Measurements from ENCODE around the gene EPHX1. TPM values are rescaled to one million over a fixed set of nuclear protein-coding genes. Genes with fewer than 3 reads are reported as not detected.

The EPHX1 gene
- total RNA-seq, 4 donors from 2014 or later = 56.9 to 114 (median 90.6) TPM

GRCh38 chr1:225873281-225873850, 63.4 kb downstream of the EPHX1 start:
- H3K9me3 ChIP-seq = no peaks in the 10 kb centered on the region
- H3K36me3 ChIP-seq = peaks cover 0 to 47% (median 18%) of the 10 kb centered on the region in 4 donors
- H3K4me3 ChIP-seq = no peak overlapping the region
- in situ Hi-C loops (cut with MboI; ENCODE audit: low pct_ligation_motif_present in 1 of 4, low pct_unique_long_range_greater_than_20kb in 1 of 4, low sequenced_read_pairs in 3 of 4) (no loop called here), intact Hi-C loops (cut with DNase I; ENCODE audit: low total_unique reads) (no loop called here)
- H3K27me3 ChIP-seq = no peaks in the 10 kb centered on the region
- H3K4me1 ChIP-seq = peaks cover 13 to 36% (median 31%) of the 10 kb centered on the region in 4 donors
- WGBS, 2 donors (ENCODE audit: low coverage in 1 of 2) = 92% methylated on average over 10 of the region's 10 CpGs; no CpG with 5 or more reads in 1 of the 2 donors
- no peak for DNase-seq
- peak overlapping the region in 1 of 4 donors; percentile 19 for H3K27ac ChIP-seq
- TF ChIP-seq POLR2A (IDR thresholded peaks at IDR 0.05) (no peak), EP300 (IDR thresholded peaks at IDR 0.05; ENCODE audit: low read depth) (no peak)
- TF ChIP-seq, protein P1, sequence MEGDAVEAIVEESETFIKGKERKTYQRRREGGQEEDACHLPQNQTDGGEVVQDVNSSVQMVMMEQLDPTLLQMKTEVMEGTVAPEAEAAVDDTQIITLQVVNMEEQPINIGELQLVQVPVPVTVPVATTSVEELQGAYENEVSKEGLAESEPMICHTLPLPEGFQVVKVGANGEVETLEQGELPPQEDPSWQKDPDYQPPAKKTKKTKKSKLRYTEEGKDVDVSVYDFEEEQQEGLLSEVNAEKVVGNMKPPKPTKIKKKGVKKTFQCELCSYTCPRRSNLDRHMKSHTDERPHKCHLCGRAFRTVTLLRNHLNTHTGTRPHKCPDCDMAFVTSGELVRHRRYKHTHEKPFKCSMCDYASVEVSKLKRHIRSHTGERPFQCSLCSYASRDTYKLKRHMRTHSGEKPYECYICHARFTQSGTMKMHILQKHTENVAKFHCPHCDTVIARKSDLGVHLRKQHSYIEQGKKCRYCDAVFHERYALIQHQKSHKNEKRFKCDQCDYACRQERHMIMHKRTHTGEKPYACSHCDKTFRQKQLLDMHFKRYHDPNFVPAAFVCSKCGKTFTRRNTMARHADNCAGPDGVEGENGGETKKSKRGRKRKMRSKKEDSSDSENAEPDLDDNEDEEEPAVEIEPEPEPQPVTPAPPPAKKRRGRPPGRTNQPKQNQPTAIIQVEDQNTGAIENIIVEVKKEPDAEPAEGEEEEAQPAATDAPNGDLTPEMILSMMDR (IDR thresholded peaks at IDR 0.05) = no peak

DNA sequence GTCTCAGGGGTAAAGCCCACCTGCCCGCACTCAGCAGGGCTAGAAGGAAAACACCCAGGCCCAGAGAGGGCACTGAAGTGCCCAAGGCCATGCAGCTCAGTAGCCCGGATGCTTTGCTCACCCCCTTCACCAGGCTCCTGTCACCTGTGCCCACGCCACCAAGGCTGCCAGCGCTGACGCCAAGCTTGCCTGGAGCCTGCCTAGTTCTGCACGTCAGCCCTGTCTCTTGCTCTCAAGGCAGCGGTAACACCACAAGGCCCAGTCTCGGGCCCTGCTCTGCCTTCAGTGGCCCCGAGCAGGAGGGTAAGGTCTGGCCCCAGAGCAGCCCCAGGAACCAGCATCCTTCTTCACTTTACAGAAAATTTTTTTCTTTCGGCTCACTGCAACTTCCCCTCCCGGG, 64.5 kb downstream of the EPHX1 start:
- DNase-seq = no peak
- peaks cover 24 to 47% (median 42%) of the 10 kb centered on the region in 4 donors for H3K4me1 ChIP-seq
- intact Hi-C loops (cut with DNase I; ENCODE audit: low total_unique reads) (no loop called here), in situ Hi-C loops (cut with MboI; ENCODE audit: low pct_ligation_motif_present in 1 of 4, low pct_unique_long_range_greater_than_20kb in 1 of 4, low sequenced_read_pairs in 3 of 4) (no loop called here)
- H3K9me3 ChIP-seq = no peaks in the 10 kb centered on the region
- TF ChIP-seq POLR2AphosphoS5 (IDR thresholded peaks at IDR 0.05) = no peak
- no peak for TF ChIP-seq POLR2A (IDR thresholded peaks at IDR 0.05)
- TF ChIP-seq, protein P1 (IDR thresholded peaks at IDR 0.05) = no peak
- no peak for TF ChIP-seq EP300 (IDR thresholded peaks at IDR 0.05; ENCODE audit: low read depth)
- H3K36me3 ChIP-seq = peaks cover 0 to 37% (median 18%) of the 10 kb centered on the region in 4 donors
- H3K27ac ChIP-seq = peak overlapping the region in 3 of 4 donors; percentile 93 to 98 (median 98)
- H3K4me3 ChIP-seq = no peak overlapping the region
- no peaks in the 10 kb centered on the region for H3K27me3 ChIP-seq
- 91% methylated on average over 11 of the region's 11 CpGs; no CpG with 5 or more reads in 1 of the 2 donors for WGBS, 2 donors (ENCODE audit: low coverage in 1 of 2)

DNA sequence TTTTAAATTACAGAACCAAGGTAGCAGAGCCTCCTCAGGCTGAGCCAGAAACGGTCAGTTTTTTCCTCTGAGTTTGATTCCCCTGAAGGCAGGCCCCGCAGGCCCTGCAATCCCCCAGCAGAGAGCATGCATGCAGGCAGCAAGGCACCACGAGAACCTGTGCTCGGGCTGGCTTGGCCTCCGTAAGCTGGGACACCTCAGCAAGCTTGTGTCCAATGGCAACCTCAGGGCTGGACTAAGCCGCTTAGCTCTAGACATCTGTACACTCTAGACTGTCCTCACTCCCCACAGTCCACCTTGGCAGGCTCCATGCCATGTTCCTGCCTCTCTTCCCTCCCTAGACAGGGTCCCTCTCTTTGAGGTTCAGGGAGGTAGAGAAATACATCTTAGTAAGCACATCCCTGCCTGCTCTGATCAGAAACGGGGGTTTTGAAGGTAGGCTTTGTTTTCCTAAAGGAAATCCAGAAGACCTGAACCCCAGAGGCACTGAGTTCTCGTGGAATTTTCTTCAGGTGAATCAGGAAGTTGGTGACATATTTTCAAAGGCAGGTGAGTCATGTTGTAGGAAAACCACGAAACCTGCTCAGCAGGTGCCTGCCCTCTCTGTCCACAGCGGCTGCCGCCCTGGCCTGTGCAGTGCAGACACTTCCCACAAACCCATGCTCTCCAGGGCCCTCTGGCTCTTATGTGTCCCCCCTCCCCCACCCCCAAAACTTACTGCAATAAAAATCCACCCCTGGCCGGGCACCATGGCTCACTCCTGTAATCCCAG, 65.3 kb downstream of the EPHX1 start:
- Histone ChIP-seq H3K9me3 (no peaks in the 10 kb centered on the region), H3K36me3 (peaks cover 0 to 36% (median 16%) of the 10 kb centered on the region in 4 donors), H3K4me1 (peaks cover 31 to 55% (median 50%) of the 10 kb centered on the region in 4 donors), H3K4me3 (no peak overlapping the region), H3K27me3 (no peaks in the 10 kb centered on the region), H3K27ac (peak overlapping the region; percentile 76 to 98 (median 96))
- intact Hi-C loops (cut with DNase I; ENCODE audit: low total_unique reads) (no loop called here), in situ Hi-C loops (cut with MboI; ENCODE audit: low pct_ligation_motif_present in 1 of 4, low pct_unique_long_range_greater_than_20kb in 1 of 4, low sequenced_read_pairs in 3 of 4) (no loop called here)
- TF ChIP-seq POLR2A (IDR thresholded peaks at IDR 0.05) = no peak
- TF ChIP-seq, protein P1 (IDR thresholded peaks at IDR 0.05) = no peak
- TF ChIP-seq POLR2AphosphoS5 (IDR thresholded peaks at IDR 0.05) = peak in 2 of 3 donors; percentile 34 to 59
- TF ChIP-seq EP300 (IDR thresholded peaks at IDR 0.05; ENCODE audit: low read depth) = no peak
- DNase-seq = peak; percentile 78
- 50 to 66% methylated on average over 2 to 12 of the region's 12 CpGs for WGBS, 2 donors (ENCODE audit: low coverage in 1 of 2)

GRCh38 chr1:225876900-225877510, 67.1 kb downstream of the EPHX1 start:
- intact Hi-C loops (cut with DNase I; ENCODE audit: low total_unique reads) = no loop called here
- H3K9me3 ChIP-seq = no peaks in the 10 kb centered on the region
- WGBS, 2 donors (ENCODE audit: low coverage in 1 of 2) = 0 to 44% methylated on average over 1 to 12 of the region's 12 CpGs
- peaks cover 41 to 68% (median 63%) of the 10 kb centered on the region in 4 donors for H3K4me1 ChIP-seq
- no peaks in the 10 kb centered on the region for H3K27me3 ChIP-seq
- in situ Hi-C loops (cut with MboI; ENCODE audit: low pct_ligation_motif_present in 1 of 4, low pct_unique_long_range_greater_than_20kb in 1 of 4, low sequenced_read_pairs in 3 of 4) = no loop called here
- peaks cover 0 to 20% (median 10%) of the 10 kb centered on the region in 4 donors for H3K36me3 ChIP-seq
- no peak for DNase-seq
- TF ChIP-seq, protein P1 (IDR thresholded peaks at IDR 0.05) = no peak
- TF ChIP-seq EP300 (IDR thresholded peaks at IDR 0.05; ENCODE audit: low read depth) (no peak), POLR2A (IDR thresholded peaks at IDR 0.05) (no peak), POLR2AphosphoS5 (IDR thresholded peaks at IDR 0.05) (no peak)
- peak overlapping the region; percentile 93 to 98 (median 98) for H3K27ac ChIP-seq
- H3K4me3 ChIP-seq = no peak overlapping the region

Data from transverse colon (tissue), 4 donors.